ENCODE data around the gene ABRACL. TPM values are rescaled to one million over a fixed set of nuclear protein-coding genes. Genes with fewer than 3 reads are reported as not detected.

The ABRACL gene
- total and polyA plus RNA-seq, 2 experiments from 2014 or later: 134 to 516 TPM

GRCh38 chr6:139060332-139060731 is 31.8 kb downstream of the ABRACL start:
- TF ChIP-seq STAT1 (IDR thresholded peaks at IDR 0.05; ENCODE audit: unreplicated experiment): no peak
- no peak for TF ChIP-seq ETS1 (IDR thresholded peaks at IDR 0.05)
- no peak for TF ChIP-seq EZH2phosphoT487 (IDR thresholded peaks at IDR 0.05; ENCODE audit: unreplicated experiment)
- TF ChIP-seq CTCF (conservative IDR thresholded peaks at IDR 0.05; ENCODE audit: low read depth in 2 of 2): no peak
- no peak for TF ChIP-seq CREB1 (CRISPR knock-in tag; IDR thresholded peaks at IDR 0.05; ENCODE audit: low read depth)
- TF ChIP-seq REST (IDR thresholded peaks at IDR 0.05; ENCODE audit: unreplicated experiment): no peak
- TF ChIP-seq EZH2 (IDR thresholded peaks at IDR 0.05; ENCODE audit: low read depth, unreplicated experiment): no peak
- TF ChIP-seq ZNF331 (CRISPR knock-in tag; IDR thresholded peaks at IDR 0.05; ENCODE audit: low read depth): no peak
- TF ChIP-seq POLR2AphosphoS5 (IDR thresholded peaks at IDR 0.05; ENCODE audit: low read depth): no peak
- ATAC-seq (no peak), DNase-seq (ENCODE audit: low spot score) (no peak)
- H2AFZ ChIP-seq: no peak overlapping the region
- no peak overlapping the region for H3K27ac ChIP-seq (ENCODE audit: low read depth)
- no peak overlapping the region for H3K4me3 Mint-ChIP-seq
- H3K36me3 ChIP-seq (ENCODE audit: insufficient read depth): no peaks in the 10 kb centered on the region
- H3K4me3 ChIP-seq: no peak overlapping the region
- no peaks in the 10 kb centered on the region for H3K36me3 Mint-ChIP-seq (ENCODE audit: low read depth)
- no peaks in the 10 kb centered on the region for H3K4me1 Mint-ChIP-seq
- no peaks in the 10 kb centered on the region for H3K9me2 ChIP-seq (ENCODE audit: insufficient read depth)
- no peaks in the 10 kb centered on the region for H3F3A ChIP-seq (replicated peaks; ENCODE audit: low read depth)
- H4K20me1 ChIP-seq (replicated peaks; ENCODE audit: insufficient read depth): no peaks in the 10 kb centered on the region
- no peaks in the 10 kb centered on the region for H3K27me3 ChIP-seq (ENCODE audit: insufficient read depth)
- H3K27ac Mint-ChIP-seq: no peak overlapping the region
- no peaks in the 10 kb centered on the region for H3K4me1 ChIP-seq (ENCODE audit: insufficient read depth)
- H3K9me3 Mint-ChIP-seq: no peaks in the 10 kb centered on the region
- H3K27me3 Mint-ChIP-seq (ENCODE audit: insufficient read depth, low read depth, poor library complexity): peaks cover 3% of the 10 kb centered on the region
- no peaks in the 10 kb centered on the region for H3K79me2 ChIP-seq (replicated peaks; ENCODE audit: insufficient read depth)
- no peak overlapping the region for H3K4me2 ChIP-seq

Data from GM23338 (cell line).